Chondrocyte (in vitro differentiated cells): ENCODE data around the gene POP5. TPM values are rescaled to one million over a fixed set of nuclear protein-coding genes. Genes with fewer than 3 reads are reported as not detected.

Experiments used
- DNase-seq: peaks from one replicate; pipeline ENCODE4 v3.0.0; 2021; ENCODE audit warnings: mixed read lengths, low spot score
- H3K27ac Mint-ChIP-seq: one replicate; pipeline ENCODE4 v1.8.0; 2021; ENCODE audit warnings: mild to moderate bottlenecking, moderate library complexity, mixed read lengths; ENCODE audit not compliant: unreplicated experiment
- H3K27me3 Mint-ChIP-seq: 2 replicates; pipeline ENCODE4 v1.8.0; 2021; ENCODE audit warnings: low read depth, mixed read lengths
- H3K36me3 Mint-ChIP-seq: 2 replicates; pipeline ENCODE4 v1.8.0; 2021; ENCODE audit warnings: low read depth, mixed read lengths
- H3K4me1 Mint-ChIP-seq: 2 replicates; pipeline ENCODE4 v1.8.0; 2021; ENCODE audit warnings: low read depth, mild to moderate bottlenecking, mixed read lengths
- H3K4me3 Mint-ChIP-seq: one replicate; pipeline ENCODE4 v1.8.0; 2021; ENCODE audit warnings: mild to moderate bottlenecking, moderate library complexity, mixed read lengths; ENCODE audit not compliant: unreplicated experiment
- H3K9me3 Mint-ChIP-seq: 2 replicates; pipeline ENCODE4 v1.8.0; 2021; ENCODE audit warnings: low read depth, mixed read lengths
- CTCF ChIP-seq: fragments of 200-600 bp; sonication (generic); IDR thresholded peaks from 2 replicates; pipeline ENCODE4 v1.5.0; 2021; ENCODE audit warnings: antibody characterized with exemption, mild to moderate bottlenecking, moderate library complexity
- total RNA-seq: library from RNA; stranded (reverse); gene quantifications from 3 replicates; pipeline ENCODE4 v1.2.1, GENCODE V29; 2021

Gene POP5
- total RNA-seq, 1 donor from 2014 or later, result 27.8 TPM

GRCh38 chr12:120586860-120587259, 5.7 kb upstream of the POP5 start:
- H3K36me3 Mint-ChIP-seq, result no peaks in the 10 kb centered on the region
- peaks cover 13% of the 10 kb centered on the region for H3K4me1 Mint-ChIP-seq
- no peak overlapping the region for H3K27ac Mint-ChIP-seq
- H3K9me3 Mint-ChIP-seq, result no peaks in the 10 kb centered on the region
- H3K4me3 Mint-ChIP-seq, result no peak overlapping the region
- peaks cover 1% of the 10 kb centered on the region for H3K27me3 Mint-ChIP-seq
- DNase-seq, result no peak
- TF ChIP-seq CTCF, result no peak

DNA sequence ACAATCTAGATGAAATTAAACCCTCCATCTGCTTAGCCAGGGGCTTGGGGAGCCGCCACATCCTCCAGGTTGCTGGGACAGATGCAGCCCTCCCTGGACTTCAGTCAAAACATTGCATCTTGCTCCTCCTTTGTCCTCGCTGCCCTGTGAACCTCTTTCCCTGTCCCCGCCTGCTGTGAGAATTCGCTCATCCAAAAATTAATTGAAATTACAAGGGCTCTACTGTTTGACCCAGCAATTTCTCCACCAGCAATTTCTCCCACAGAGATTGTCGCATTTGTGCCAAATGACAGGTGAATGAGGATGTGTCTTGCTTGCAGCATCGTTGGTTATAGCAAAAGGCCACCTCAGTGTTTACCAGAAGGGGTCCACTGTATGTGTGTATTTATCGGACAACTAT, 5.0 kb upstream of the POP5 start:
- no peak overlapping the region for H3K4me3 Mint-ChIP-seq
- TF ChIP-seq CTCF, result no peak
- peaks cover 19% of the 10 kb centered on the region for H3K4me1 Mint-ChIP-seq
- peaks cover 1% of the 10 kb centered on the region for H3K27me3 Mint-ChIP-seq
- H3K9me3 Mint-ChIP-seq, result no peaks in the 10 kb centered on the region
- DNase-seq, result no peak
- no peaks in the 10 kb centered on the region for H3K36me3 Mint-ChIP-seq
- no peak overlapping the region for H3K27ac Mint-ChIP-seq

DNA sequence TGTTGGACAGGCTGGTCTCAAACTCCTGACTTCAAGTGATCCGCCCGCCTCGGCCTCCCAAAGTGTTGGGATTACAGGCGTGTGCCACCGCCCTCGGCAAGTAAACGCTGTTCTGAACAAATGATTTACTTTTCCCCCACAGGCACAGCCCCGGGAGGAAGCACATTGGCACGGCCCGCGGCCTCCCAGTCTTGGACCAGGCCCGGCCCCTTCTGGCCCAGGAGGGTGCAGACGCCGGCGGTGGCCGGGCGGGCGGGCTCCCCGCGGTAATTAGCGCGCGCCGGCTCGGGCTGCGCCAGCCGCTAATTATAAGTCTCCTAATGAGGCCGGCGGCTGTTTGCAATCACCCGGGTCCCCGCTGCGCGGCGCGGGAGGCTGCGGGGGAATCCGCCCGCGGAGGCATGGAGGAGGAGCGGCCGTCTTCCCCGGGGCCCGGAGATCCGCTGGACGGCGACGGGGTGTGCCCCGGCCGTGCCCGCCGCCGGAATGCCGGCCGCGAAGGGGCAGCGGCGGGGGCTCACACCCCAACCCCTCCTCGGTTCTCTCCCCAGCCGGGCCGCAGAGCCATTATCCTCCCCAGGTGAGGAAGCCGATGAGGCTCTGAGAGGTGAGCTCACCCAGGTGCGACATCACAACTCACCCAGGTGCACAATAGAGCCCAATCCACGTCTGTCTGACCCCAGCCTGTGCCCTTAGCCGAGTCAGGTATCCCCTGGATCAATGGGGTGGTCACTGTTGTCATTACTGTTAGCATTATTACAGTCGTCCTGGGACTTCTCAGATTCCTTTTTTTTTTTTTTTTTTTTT, 3.3 kb upstream of the POP5 start:
- no peak for DNase-seq
- H3K4me3 Mint-ChIP-seq, result peak overlapping the region; percentile 57
- H3K9me3 Mint-ChIP-seq, result no peaks in the 10 kb centered on the region
- peaks cover 32% of the 10 kb centered on the region for H3K4me1 Mint-ChIP-seq
- no peak overlapping the region for H3K27ac Mint-ChIP-seq
- TF ChIP-seq CTCF, result peak; percentile 65
- H3K27me3 Mint-ChIP-seq, result peaks cover 1% of the 10 kb centered on the region
- peaks cover under 1% of the 10 kb centered on the region for H3K36me3 Mint-ChIP-seq

DNA sequence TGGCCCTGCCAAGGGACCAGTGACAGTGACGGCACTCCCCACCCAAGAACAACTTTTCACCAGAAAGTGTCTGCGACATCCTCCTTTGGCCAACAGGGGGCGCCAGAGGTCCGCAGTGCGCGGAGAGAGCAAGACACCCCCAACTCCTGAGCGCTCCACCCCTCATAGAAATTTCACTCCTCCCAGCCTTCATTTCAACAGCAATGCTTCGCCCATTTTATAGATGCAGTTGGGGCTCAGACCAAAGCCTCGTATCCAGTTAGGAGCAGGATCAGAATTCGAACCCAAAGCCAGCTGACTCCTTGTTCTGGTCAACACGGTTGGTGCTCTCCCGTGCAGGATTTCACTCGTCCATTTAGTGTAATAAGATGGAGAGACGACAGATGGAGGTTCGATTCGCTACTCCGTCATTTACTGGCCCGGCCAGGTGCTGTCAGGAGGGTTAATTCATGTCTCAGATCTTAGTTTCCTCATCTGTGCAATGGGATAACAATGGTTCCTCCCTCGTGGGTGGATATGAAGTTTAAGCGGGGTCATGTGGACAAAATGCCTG, 2.4 kb upstream of the POP5 start:
- H3K36me3 Mint-ChIP-seq, result peaks cover 4% of the 10 kb centered on the region
- peaks cover 1% of the 10 kb centered on the region for H3K27me3 Mint-ChIP-seq
- peak overlapping the region; percentile 20 for H3K4me3 Mint-ChIP-seq
- DNase-seq, result no peak
- H3K4me1 Mint-ChIP-seq, result peaks cover 32% of the 10 kb centered on the region
- H3K27ac Mint-ChIP-seq, result no peak overlapping the region
- peak; percentile 93 for TF ChIP-seq CTCF
- no peaks in the 10 kb centered on the region for H3K9me3 Mint-ChIP-seq

- Mint-ChIP-seq H3K36me3 (peaks cover 10% of the 10 kb centered on the region), H3K9me3 (no peaks in the 10 kb centered on the region), H3K27ac (no peak overlapping the region), H3K4me1 (peaks cover 32% of the 10 kb centered on the region), H3K4me3 (peak overlapping the region; percentile 98), H3K27me3 (peaks cover 1% of the 10 kb centered on the region)
- no peak for TF ChIP-seq CTCF
- no peak for DNase-seq
Observed at GRCh38 chr12:120581998-120582397, 796 bp upstream of the POP5 start.
